Mesenchymal stem cell (in vitro differentiated cells and primary cell): ENCODE results near the gene DOK5.

Source experiments
- DNase-seq: peaks from one replicate; pipeline ENCODE4 v3.0.0-alpha.2; 2013
- H2AFZ ChIP-seq: one replicate; pipeline ENCODE4 v1.6.1; 2013; ENCODE audit warnings: low read depth, mild to moderate bottlenecking, control low read depth, inconsistent platforms, low read length, moderate library complexity
- H2AK5ac ChIP-seq: 2 replicates; pipeline ENCODE4 v1.6.1; 2013; ENCODE audit warnings: low read length, moderate library complexity, mild to moderate bottlenecking, inconsistent platforms; ENCODE audit not compliant: severe bottlenecking
- H2BK120ac ChIP-seq: one replicate; pipeline ENCODE4 v1.6.1; 2013; ENCODE audit warnings: low read depth, mild to moderate bottlenecking, inconsistent platforms, low read length, moderate library complexity
- H2BK12ac ChIP-seq, 2 experiments: one replicate each; pipeline ENCODE4 v1.6.1; 2013; ENCODE audit warnings: inconsistent platforms in 2 of 2, low read length in 2 of 2, mild to moderate bottlenecking in 2 of 2, moderate library complexity in 2 of 2, control low read depth in 1 of 2
- H2BK15ac ChIP-seq: one replicate; pipeline ENCODE4 v1.6.1; 2013; ENCODE audit warnings: mild to moderate bottlenecking, low read depth, inconsistent platforms; ENCODE audit not compliant: poor library complexity, severe bottlenecking
- H2BK5ac ChIP-seq: 2 replicates; pipeline ENCODE4 v1.6.1; 2013; ENCODE audit warnings: low read depth, mild to moderate bottlenecking, low read length, control low read depth, inconsistent platforms; ENCODE audit not compliant: poor library complexity, severe bottlenecking
- H3K14ac ChIP-seq, 2 experiments: one replicate each; pipeline ENCODE4 v1.6.1; 2013; ENCODE audit warnings: inconsistent platforms in 2 of 2, low read length in 2 of 2, control low read depth in 1 of 2, mild to moderate bottlenecking in 1 of 2, moderate library complexity in 1 of 2
- H3K18ac ChIP-seq, 2 experiments: one replicate each; pipeline ENCODE4 v1.6.1; 2013; ENCODE audit warnings: inconsistent platforms in 2 of 2, low read length in 2 of 2, control low read depth in 1 of 2, low read depth in 1 of 2, mild to moderate bottlenecking in 1 of 2
- H3K23ac ChIP-seq, 2 experiments: one replicate each; pipeline ENCODE4 v1.6.1; 2013; ENCODE audit warnings: inconsistent platforms in 2 of 2, low read length in 2 of 2, mild to moderate bottlenecking in 2 of 2, moderate library complexity in 2 of 2, control low read depth in 1 of 2
- H3K27ac ChIP-seq: 2 replicates; pipeline ENCODE4 v1.5.1; 2013; ENCODE audit warnings: mild to moderate bottlenecking, moderate library complexity, low read length, control low read depth, inconsistent platforms; ENCODE audit not compliant: poor library complexity, severe bottlenecking
- H3K27me3 ChIP-seq, 2 experiments: 2 replicates each; pipeline versions ENCODE4 v1.6.1 to v1.7.0; 2013; ENCODE audit warnings: low read length in 2 of 2, mild to moderate bottlenecking in 2 of 2, moderate library complexity in 2 of 2, control low read depth in 1 of 2, inconsistent platforms in 1 of 2; ENCODE audit not compliant: control insufficient read depth in 1 of 2, insufficient read depth in 1 of 2
- H3K36me3 ChIP-seq, 2 experiments: 2 replicates each; pipeline versions ENCODE4 v1.6.1 to v1.7.0; 2013; ENCODE audit warnings: low read length in 2 of 2, control low read depth in 1 of 2, inconsistent platforms in 1 of 2, low read depth in 1 of 2, mild to moderate bottlenecking in 1 of 2; ENCODE audit not compliant: insufficient read depth in 2 of 2, control insufficient read depth in 1 of 2
- H3K4ac ChIP-seq, 2 experiments: one replicate each; pipeline ENCODE4 v1.6.1; 2013; ENCODE audit warnings: inconsistent platforms in 2 of 2, low read length in 2 of 2, mild to moderate bottlenecking in 2 of 2, moderate library complexity in 2 of 2, control low read depth in 1 of 2, low read depth in 1 of 2
- H3K4me1 ChIP-seq: 2 replicates; pipeline ENCODE4 v1.6.1; 2013; ENCODE audit warnings: low read depth, low read length, control low read depth; ENCODE audit not compliant: control insufficient read depth, insufficient read depth
- H3K4me2 ChIP-seq: 2 replicates; pipeline ENCODE4 v1.6.1; 2013; ENCODE audit warnings: low read length, mild to moderate bottlenecking, inconsistent platforms; ENCODE audit not compliant: poor library complexity, severe bottlenecking
- H3K4me3 ChIP-seq, 2 experiments: 2 replicates each; pipeline versions ENCODE4 v1.5.1 to v1.7.0; 2013; ENCODE audit warnings: low read length in 2 of 2, mild to moderate bottlenecking in 2 of 2, control low read depth in 1 of 2, low read depth in 1 of 2; ENCODE audit not compliant: insufficient read depth in 1 of 2
- H3K79me1 ChIP-seq: replicated peaks from 2 replicates; pipeline ENCODE4 v1.6.1; 2013; ENCODE audit warnings: mild to moderate bottlenecking, control low read depth, low read length, inconsistent platforms; ENCODE audit not compliant: poor library complexity, severe bottlenecking
- H3K9ac ChIP-seq: 2 replicates; pipeline ENCODE4 v1.7.0; 2013; ENCODE audit warnings: mild to moderate bottlenecking, low read length, moderate library complexity
- H3K9me3 ChIP-seq: 2 replicates; pipeline ENCODE4 v1.7.0; 2013; ENCODE audit warnings: mild to moderate bottlenecking, low read length; ENCODE audit not compliant: control insufficient read depth
- H4K8ac ChIP-seq: one replicate; pipeline ENCODE4 v1.6.1; 2013; ENCODE audit warnings: inconsistent platforms, mild to moderate bottlenecking, low read length, moderate library complexity
- H4K91ac ChIP-seq: one replicate; pipeline ENCODE4 v1.6.1; 2013; ENCODE audit warnings: mild to moderate bottlenecking, low read length, inconsistent platforms
- WGBS: methylation state at CpG from one replicate; pipeline ENCODE4 v1.1.7; 2013; ENCODE audit warnings: mixed read lengths; 5-methylcytosine and 5-hydroxymethylcytosine counted together

DOK5 gene

DNA sequence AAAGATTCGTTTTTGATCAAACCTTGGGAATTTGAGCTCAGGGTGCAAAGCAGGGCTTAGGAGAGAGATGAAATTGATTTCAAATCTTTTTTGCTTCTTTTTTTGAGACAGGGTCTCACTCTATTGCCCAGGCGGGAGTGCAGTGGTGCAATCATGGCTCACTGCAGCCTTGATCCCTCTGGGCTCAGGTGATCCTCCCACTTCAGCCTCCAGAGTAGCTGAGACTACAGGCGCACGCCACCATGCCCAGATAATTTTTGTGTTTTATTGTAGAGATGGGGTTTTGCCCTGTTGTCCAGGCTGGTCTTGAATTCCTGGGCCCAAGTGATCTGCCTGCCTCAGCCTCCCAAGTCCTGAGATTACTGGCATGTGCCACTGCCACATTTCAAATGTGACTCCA, 58.7 kb downstream of the DOK5 start:
- Histone ChIP-seq H3K4me2 (no peak overlapping the region), H2AFZ (no peak overlapping the region), H3K27me3 (no peaks in the 10 kb centered on the region), H4K91ac (no peak overlapping the region), H3K18ac (no peak overlapping the region), H2AK5ac (no peak overlapping the region), H2BK5ac (no peak overlapping the region), H3K23ac (no peak overlapping the region), H4K8ac (no peak overlapping the region), H3K14ac (no peak overlapping the region), H3K36me3 (no peaks in the 10 kb centered on the region), H3K9me3 (peaks cover 19% of the 10 kb centered on the region), H3K4me1 (no peaks in the 10 kb centered on the region), H2BK120ac (no peak overlapping the region), H3K27ac (no peak overlapping the region), H3K79me1 (no peaks in the 10 kb centered on the region), H3K9ac (no peak overlapping the region), H3K4me3 (no peak overlapping the region), H2BK15ac (no peak overlapping the region), H2BK12ac (no peak overlapping the region), H3K4ac (no peak overlapping the region)
- WGBS, result 80% methylated on average over 4 of the region's 4 CpGs
- no peak for DNase-seq

- H3K18ac ChIP-seq, result no peak overlapping the region
Observed at GRCh38 chr20:54535033-54535432, 59.6 kb downstream of the DOK5 start.

GRCh38 chr20:54535746-54536145, 60.4 kb downstream of the DOK5 start:
- DNase-seq, result no peak
- Histone ChIP-seq H3K27me3 (no peaks in the 10 kb centered on the region), H2BK5ac (no peak overlapping the region), H4K8ac (no peak overlapping the region), H3K4me2 (no peak overlapping the region), H3K18ac (no peak overlapping the region), H4K91ac (no peak overlapping the region), H3K23ac (no peak overlapping the region), H3K14ac (no peak overlapping the region), H2BK120ac (no peak overlapping the region), H2BK12ac (no peak overlapping the region), H3K4me1 (no peaks in the 10 kb centered on the region), H2AFZ (no peak overlapping the region), H3K4ac (no peak overlapping the region), H3K9ac (no peak overlapping the region), H3K27ac (no peak overlapping the region), H2BK15ac (no peak overlapping the region), H3K4me3 (no peak overlapping the region), H3K79me1 (no peaks in the 10 kb centered on the region), H3K9me3 (peaks cover 20% of the 10 kb centered on the region), H2AK5ac (no peak overlapping the region), H3K36me3 (no peaks in the 10 kb centered on the region)

More at GRCh38 chr20:54535033-54535432, 59.6 kb downstream of the DOK5 start:
- Histone ChIP-seq H3K14ac (no peak overlapping the region), H2BK15ac (no peak overlapping the region), H3K4me2 (no peak overlapping the region), H3K4me3 (no peak overlapping the region), H3K4ac (no peak overlapping the region), H3K79me1 (no peaks in the 10 kb centered on the region), H2AK5ac (no peak overlapping the region), H3K27me3 (no peaks in the 10 kb centered on the region), H2BK5ac (no peak overlapping the region), H4K91ac (no peak overlapping the region), H2BK12ac (no peak overlapping the region), H4K8ac (no peak overlapping the region), H3K27ac (no peak overlapping the region), H2AFZ (no peak overlapping the region), H3K9me3 (peaks cover 26% of the 10 kb centered on the region), H3K4me1 (no peaks in the 10 kb centered on the region), H2BK120ac (no peak overlapping the region), H3K9ac (no peak overlapping the region), H3K23ac (no peak overlapping the region), H3K36me3 (no peaks in the 10 kb centered on the region)
- no peak for DNase-seq
- 64% methylated on average over 2 of the region's 2 CpGs for WGBS

DNA sequence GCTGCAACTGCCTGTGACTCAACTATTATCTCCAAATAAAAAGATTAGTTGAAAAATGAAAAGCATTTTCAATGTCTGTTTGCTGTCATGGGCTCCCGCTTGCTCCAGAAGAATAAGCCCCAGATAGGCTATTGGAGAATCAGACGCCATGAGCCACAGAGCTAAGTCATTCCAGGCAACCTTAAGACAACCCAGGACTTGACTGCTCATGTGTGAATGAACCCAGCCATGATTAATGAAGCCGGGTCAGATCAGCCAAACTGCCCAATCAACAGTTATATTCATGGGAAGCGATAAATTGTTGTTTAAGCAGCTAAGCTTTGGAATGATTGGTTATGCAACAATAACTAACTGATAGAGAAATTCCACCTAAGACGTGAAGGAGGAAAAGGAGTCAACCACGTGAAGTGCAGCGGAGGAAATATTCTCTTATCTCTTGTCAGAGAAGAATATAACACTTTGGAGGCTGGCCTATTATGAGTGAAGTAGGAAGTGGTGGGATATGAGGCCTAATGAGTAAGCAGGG, 64.2 kb downstream of the DOK5 start:
- WGBS, result 83% methylated on average over 6 of the region's 7 CpGs
- Histone ChIP-seq H2BK120ac (no peak overlapping the region), H4K91ac (no peak overlapping the region)

More for the DNA sequence above, 64.2 kb downstream of the DOK5 start:
- H3K14ac ChIP-seq, result no peak overlapping the region
- H2AFZ ChIP-seq, result no peak overlapping the region
- no peak overlapping the region for H3K27ac ChIP-seq
- peaks cover 20% of the 10 kb centered on the region for H3K9me3 ChIP-seq
- no peak overlapping the region for H3K9ac ChIP-seq
- DNase-seq, result no peak
- H2AK5ac ChIP-seq, result no peak overlapping the region
- no peak overlapping the region for H3K4ac ChIP-seq
- H2BK5ac ChIP-seq, result no peak overlapping the region
- no peak overlapping the region for H2BK12ac ChIP-seq
- H3K79me1 ChIP-seq, result no peaks in the 10 kb centered on the region
- no peak overlapping the region for H4K8ac ChIP-seq
- H3K4me3 ChIP-seq, result no peak overlapping the region
- H2BK15ac ChIP-seq, result no peak overlapping the region
- no peaks in the 10 kb centered on the region for H3K36me3 ChIP-seq
- H3K27me3 ChIP-seq, result no peaks in the 10 kb centered on the region
- no peaks in the 10 kb centered on the region for H3K4me1 ChIP-seq
- no peak overlapping the region for H3K23ac ChIP-seq
- no peak overlapping the region for H3K4me2 ChIP-seq
- no peak overlapping the region for H3K18ac ChIP-seq
